Ectodermal cell (in vitro differentiated cells): ENCODE data around the gene CACNA2D3.

Experiments
- H3K27ac ChIP-seq: 2 replicates; pipeline ENCODE4 v1.7.0; 2013; ENCODE audit warnings: mild to moderate bottlenecking, low read depth, low read length; ENCODE audit not compliant: insufficient read depth, poor library complexity, severe bottlenecking
- H3K27me3 ChIP-seq: 2 replicates; pipeline ENCODE4 v1.7.0; 2013; ENCODE audit warnings: mild to moderate bottlenecking, low read length; ENCODE audit not compliant: insufficient read depth, control insufficient read depth, poor library complexity, severe bottlenecking
- H3K36me3 ChIP-seq: one replicate; pipeline ENCODE4 v1.7.0; 2013; ENCODE audit warnings: low read length; ENCODE audit not compliant: control insufficient read depth, insufficient read depth
- H3K4me1 ChIP-seq: one replicate; pipeline ENCODE4 v1.7.0; 2013; ENCODE audit warnings: low read length; ENCODE audit not compliant: control insufficient read depth, insufficient read depth
- H3K4me3 ChIP-seq: 2 replicates; pipeline ENCODE4 v1.7.0; 2013; ENCODE audit warnings: low read depth, low read length, control low read depth; ENCODE audit not compliant: insufficient read depth
- H3K9me3 ChIP-seq: 2 replicates; pipeline ENCODE4 v1.7.0; 2013; ENCODE audit warnings: mild to moderate bottlenecking, low read length, moderate library complexity; ENCODE audit not compliant: control insufficient read depth
- WGBS, 2 experiments: methylation state at CpG; one replicate each; pipeline ENCODE4 v1.1.7; 2013; ENCODE audit warnings: missing lambda C conversion rate in 2 of 2; 5-methylcytosine and 5-hydroxymethylcytosine counted together

CACNA2D3 gene

DNA sequence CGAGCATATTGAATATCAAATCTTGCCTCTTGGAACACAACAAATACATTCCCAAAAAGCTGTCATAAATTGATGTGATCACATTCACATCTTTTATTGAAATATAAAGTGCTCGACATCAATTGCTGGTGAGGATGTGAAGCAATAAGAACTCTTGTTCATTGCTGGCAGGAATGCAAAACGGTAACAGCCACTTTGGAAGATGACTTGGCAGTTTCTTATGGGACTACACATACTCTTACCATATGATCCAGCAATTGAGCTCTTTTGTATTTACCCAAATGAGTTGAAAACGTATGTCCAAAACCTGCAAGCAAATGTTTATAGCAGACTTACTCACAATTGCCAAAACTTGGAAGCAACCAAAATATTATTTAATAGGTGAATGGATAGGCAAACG lies 234.9 kb downstream of the CACNA2D3 start:
- WGBS, 2 experiments, result 86 to 90% methylated on average over 5 of the region's 5 CpGs
- H3K4me1 ChIP-seq, result no peaks in the 10 kb centered on the region
- no peak overlapping the region for H3K27ac ChIP-seq
- H3K36me3 ChIP-seq, result no peaks in the 10 kb centered on the region
- H3K27me3 ChIP-seq, result no peaks in the 10 kb centered on the region
- no peaks in the 10 kb centered on the region for H3K9me3 ChIP-seq
- no peak overlapping the region for H3K4me3 ChIP-seq

DNA sequence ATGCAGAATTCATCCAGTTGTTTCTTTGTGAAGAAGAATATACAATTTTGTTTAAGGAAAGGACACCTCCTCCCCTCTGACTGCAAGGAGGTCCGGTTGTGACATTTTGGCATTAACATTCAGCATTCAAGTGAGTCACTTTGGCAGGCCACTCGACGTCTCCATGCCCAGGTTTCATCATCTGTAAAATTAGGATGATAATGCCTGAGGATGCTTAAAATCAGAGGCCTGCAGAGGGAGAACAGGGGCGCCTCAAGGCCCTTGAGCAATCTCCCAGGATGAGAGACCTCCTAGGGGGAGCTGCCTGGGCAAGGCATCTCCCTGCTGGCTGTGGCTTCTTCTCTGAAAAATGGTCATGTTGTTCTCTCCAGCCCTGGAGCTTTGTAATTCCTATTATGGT lies 236.0 kb downstream of the CACNA2D3 start:
- Histone ChIP-seq H3K36me3 (no peaks in the 10 kb centered on the region), H3K9me3 (no peaks in the 10 kb centered on the region), H3K27ac (no peak overlapping the region), H3K4me3 (no peak overlapping the region), H3K27me3 (no peaks in the 10 kb centered on the region), H3K4me1 (no peaks in the 10 kb centered on the region)
- WGBS, 2 experiments, result 46 to 57% methylated on average over 4 of the region's 4 CpGs

DNA sequence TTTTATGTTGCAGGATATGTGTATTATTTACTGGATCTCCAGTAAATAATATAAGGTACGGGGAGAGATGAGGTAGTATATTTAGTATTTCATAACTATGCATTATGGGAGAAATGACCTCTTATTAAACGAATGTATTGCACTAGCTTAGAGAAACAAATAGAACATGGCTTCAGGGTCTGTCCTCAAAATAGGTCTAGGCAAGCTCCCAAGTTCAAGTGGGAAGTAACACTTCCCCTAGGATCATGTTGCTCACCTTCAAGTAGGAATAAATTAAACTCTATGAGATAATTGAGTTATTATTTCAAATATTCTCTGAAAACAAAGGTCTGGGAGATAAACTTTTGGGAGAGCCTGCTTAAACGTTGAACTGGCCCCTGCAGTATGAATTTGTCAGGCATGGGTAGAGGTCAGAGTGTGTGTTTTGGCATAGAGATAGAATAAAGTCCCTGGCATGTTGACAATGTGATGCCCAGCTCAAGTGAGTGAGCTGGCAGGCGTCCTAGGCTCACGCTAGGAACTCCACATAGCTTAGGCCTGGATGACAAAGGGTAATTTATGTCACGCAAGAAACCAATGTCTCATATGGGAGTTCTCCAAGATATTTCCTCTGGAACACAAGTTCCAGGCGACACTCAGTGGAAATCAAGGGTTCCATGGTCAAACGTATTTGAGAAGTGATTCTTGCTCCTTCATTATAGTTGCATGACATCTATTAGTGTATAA lies 236.8 kb downstream of the CACNA2D3 start:
- 92 to 94% methylated on average over 7 to 8 of the region's 8 CpGs for WGBS, 2 experiments
- H3K4me3 ChIP-seq, result no peak overlapping the region
- H3K36me3 ChIP-seq, result no peaks in the 10 kb centered on the region
- no peaks in the 10 kb centered on the region for H3K4me1 ChIP-seq
- no peaks in the 10 kb centered on the region for H3K9me3 ChIP-seq
- H3K27ac ChIP-seq, result no peak overlapping the region
- H3K27me3 ChIP-seq, result no peaks in the 10 kb centered on the region

DNA sequence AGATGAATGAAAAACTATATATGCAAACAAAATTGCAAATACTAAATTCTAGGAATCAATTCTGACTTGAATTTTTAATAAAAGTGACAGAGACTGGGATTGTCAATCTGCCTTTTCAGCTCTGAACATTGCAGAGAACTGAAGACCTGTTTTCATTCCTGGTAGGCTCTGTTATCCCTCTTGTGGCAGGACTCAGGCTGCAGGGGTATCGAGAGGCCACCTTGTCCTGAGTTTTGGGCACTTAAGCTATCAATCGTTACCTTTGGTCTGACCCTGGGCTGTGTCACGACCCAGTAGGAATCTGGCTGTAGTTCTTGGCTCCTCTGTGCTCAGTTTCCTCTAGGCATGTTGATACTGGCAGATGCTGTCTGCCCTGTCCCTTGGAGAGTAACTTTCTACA lies 238.0 kb downstream of the CACNA2D3 start:
- H3K9me3 ChIP-seq, result no peaks in the 10 kb centered on the region
- H3K4me3 ChIP-seq, result no peak overlapping the region
- H3K27ac ChIP-seq, result no peak overlapping the region
- no peaks in the 10 kb centered on the region for H3K36me3 ChIP-seq
- no peaks in the 10 kb centered on the region for H3K27me3 ChIP-seq
- no peaks in the 10 kb centered on the region for H3K4me1 ChIP-seq
- 82 to 89% methylated on average over 3 of the region's 3 CpGs for WGBS, 2 experiments

DNA sequence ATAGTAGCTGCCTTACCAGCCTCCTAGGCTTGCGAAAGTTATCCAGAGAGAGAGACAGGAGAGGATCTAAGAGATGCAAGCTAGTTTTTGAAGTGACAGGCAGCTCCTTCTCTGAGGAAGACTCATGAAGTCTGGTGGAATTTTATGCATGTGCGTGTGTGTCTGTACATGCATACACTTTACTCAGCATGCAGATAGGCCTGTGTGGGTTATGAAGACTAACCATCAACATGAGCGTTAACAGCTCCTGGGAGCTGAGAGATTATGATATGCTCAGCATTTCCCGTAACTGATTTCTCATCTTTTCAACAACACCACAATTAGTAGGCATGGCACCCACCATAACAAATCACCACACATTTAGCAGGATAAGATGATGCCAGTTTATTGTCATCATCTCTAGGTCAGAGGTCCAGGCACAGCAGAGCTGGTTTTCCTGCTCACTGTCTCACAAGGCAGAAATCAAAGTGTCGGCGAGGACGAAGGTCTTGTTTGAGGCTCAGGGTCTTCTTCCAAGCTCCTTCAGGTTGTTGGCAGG lies 239.5 kb downstream of the CACNA2D3 start:
- Histone ChIP-seq H3K36me3 (no peaks in the 10 kb centered on the region), H3K27ac (no peak overlapping the region), H3K4me1 (no peaks in the 10 kb centered on the region), H3K4me3 (no peak overlapping the region), H3K27me3 (no peaks in the 10 kb centered on the region), H3K9me3 (no peaks in the 10 kb centered on the region)
- 93% methylated on average over 7 of the region's 7 CpGs for WGBS, 2 experiments

DNA sequence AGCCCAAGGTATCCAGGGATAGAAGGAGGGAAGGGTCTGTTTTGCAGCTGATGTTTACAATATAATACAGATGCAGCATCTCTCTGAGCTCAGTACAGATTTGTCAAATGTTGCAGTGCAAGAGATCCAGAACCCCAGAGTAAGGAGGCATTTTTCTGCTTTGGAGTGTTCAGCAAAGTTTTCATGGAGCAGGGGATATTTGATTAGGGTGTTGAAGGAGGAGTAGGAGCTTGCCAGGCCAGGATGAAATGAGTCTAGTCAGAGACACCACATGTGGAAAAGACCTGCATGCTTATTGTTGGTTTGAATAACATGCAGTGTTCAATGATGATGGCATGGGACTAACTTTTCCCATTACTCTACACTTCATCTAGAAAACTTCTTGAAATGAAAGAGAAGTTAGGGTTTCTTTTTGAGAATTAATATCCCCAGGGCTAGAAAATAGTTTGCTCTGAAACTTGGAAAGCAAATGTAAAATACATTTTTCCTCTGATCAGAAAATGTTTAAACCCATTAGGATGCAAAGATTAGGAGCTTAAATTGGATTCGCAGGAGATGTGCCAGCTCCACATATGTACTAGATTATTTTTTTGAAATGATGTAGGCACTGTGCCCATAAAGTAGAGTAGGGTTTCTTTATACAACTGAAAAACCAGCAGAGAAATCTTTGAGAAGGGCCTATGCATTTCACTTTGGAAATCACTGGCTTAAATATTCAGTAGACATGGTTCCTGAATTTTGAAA lies 243.8 kb downstream of the CACNA2D3 start:
- Histone ChIP-seq H3K36me3 (no peaks in the 10 kb centered on the region), H3K27ac (no peak overlapping the region), H3K4me1 (no peaks in the 10 kb centered on the region), H3K27me3 (no peaks in the 10 kb centered on the region), H3K9me3 (no peaks in the 10 kb centered on the region), H3K4me3 (no peak overlapping the region)
- 92% methylated on average over 1 of the region's 1 CpG; no CpG with 5 or more reads in 1 of the 2 experiments for whole genome bisulfite sequencing, 2 experiments

DNA sequence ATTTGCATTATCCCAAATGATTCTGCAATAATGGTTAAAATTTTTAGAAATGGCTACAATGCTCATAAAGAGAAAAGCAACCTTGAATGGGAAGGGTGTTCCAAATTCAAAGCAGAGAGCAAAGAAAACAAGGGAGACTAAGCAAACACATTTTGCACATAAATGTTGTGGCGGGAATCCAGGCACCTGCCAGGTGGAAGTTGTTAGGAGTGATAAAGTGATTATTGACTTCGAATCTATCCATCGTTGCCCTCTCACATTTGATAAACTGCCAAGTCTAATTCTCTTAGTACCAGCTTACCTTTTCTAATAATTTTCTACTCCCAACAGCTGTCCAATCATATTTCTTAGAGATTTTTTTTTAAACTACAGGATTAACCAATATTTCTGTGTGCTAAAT lies 244.5 kb downstream of the CACNA2D3 start:
- H3K27ac ChIP-seq, result no peak overlapping the region
- H3K27me3 ChIP-seq, result no peaks in the 10 kb centered on the region
- H3K4me1 ChIP-seq, result no peaks in the 10 kb centered on the region
- no peak overlapping the region for H3K4me3 ChIP-seq
- WGBS, 2 experiments, result 92% methylated on average over 3 of the region's 3 CpGs
- no peaks in the 10 kb centered on the region for H3K36me3 ChIP-seq
- H3K9me3 ChIP-seq, result no peaks in the 10 kb centered on the region

DNA sequence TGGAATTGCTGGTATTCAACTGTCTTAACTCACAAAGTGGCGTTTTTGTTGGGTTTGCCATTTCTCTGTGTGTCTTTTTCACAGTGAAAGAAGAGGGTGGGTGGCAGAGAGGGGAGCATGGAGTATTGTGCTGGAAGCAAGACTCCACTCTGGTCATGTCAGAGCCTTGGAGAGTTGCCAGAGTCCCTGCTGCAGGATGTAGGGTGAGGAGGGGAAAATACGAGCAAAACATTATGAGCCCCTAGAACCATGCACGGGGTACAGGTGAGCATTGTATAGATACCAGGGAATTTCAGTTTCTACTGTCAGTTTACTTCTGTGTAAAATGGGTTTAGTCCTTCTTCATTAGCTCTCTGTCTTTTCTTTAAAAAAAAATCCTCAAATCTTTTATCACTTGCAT lies 249.9 kb downstream of the CACNA2D3 start:
- Histone ChIP-seq H3K27me3 (no peaks in the 10 kb centered on the region), H3K9me3 (no peaks in the 10 kb centered on the region), H3K4me3 (no peak overlapping the region), H3K36me3 (no peaks in the 10 kb centered on the region), H3K4me1 (no peaks in the 10 kb centered on the region), H3K27ac (no peak overlapping the region)
- 90 to 91% methylated on average over 3 of the region's 3 CpGs for WGBS, 2 experiments

DNA sequence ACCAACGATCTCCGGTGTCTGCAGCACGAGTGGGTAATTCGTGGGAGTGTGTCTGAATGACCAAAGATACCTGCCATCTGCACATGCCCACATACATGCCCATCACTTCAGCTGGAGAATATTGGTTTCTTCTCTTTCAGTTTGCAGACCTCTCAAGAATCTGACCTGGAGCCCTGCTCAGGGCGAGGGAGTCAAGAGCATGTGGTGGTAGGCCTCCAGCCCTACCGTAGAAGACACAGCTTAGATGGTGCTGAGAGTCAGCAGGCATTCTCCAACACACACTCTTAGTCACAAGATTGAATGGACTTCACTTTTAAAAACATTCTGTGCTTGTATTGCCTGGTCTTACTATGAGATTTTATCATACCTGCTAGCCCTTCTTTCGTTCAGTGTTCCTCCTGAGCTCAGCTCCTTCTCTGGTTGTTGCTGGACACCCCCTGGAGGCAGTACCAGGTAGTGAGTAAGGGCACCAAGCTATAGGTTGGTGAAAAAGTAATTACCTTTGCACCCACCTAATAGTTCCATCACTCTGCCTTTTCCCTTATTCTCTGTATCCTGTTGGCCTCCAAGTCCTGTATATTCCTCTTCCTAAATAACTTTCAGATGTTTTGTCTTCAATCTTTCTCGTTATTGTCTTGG lies 252.0 kb downstream of the CACNA2D3 start:
- Histone ChIP-seq H3K27ac (no peak overlapping the region), H3K4me3 (no peak overlapping the region), H3K9me3 (no peaks in the 10 kb centered on the region), H3K27me3 (no peaks in the 10 kb centered on the region), H3K4me1 (no peaks in the 10 kb centered on the region), H3K36me3 (no peaks in the 10 kb centered on the region)
- 87 to 92% methylated on average over 8 of the region's 8 CpGs for whole genome bisulfite sequencing, 2 experiments

DNA sequence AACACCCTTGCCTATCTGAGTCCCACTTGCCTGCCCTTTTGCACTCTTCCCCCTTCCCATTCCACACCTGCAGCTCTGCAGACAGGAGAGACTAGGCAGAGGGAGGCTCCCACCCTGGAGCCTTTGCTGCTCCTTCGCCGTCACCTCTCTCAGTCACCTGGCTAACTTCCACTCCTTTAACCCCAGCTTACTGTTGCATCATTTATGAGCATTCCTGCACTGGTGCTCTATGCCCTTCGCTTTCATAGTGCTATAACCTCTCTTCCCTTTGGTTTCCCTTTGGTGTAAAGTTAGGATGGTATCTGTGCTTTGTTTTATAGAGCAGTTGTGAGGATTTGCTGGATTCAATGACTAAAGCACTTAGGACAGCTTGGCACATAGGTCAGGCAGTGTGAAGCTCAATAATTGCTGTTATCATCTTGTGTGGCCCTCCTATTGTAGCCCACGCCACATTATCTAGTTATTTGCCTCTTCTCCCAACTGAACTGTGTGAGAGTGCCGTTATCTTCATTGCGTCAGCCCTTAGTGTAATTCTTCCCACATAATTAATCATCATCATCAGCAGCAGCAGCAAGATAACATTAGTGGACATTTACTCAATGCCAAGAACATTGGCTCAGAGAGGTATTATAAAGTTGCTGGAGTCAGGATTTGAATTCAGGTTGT lies 253.9 kb downstream of the CACNA2D3 start:
- Histone ChIP-seq H3K36me3 (no peaks in the 10 kb centered on the region), H3K4me1 (no peaks in the 10 kb centered on the region), H3K9me3 (no peaks in the 10 kb centered on the region), H3K27me3 (no peaks in the 10 kb centered on the region), H3K27ac (no peak overlapping the region), H3K4me3 (no peak overlapping the region)
- 92 to 95% methylated on average over 6 of the region's 6 CpGs for WGBS, 2 experiments
